Stimulated activated CD8-positive, alpha-beta memory T cell treated with anti-CD3 and anti-CD28 coated beads, Interleukin-4, amount 100 ng/mL, for 1 hour (primary cell): ENCODE data around the gene P4HA1.

Source experiments
- DNase-seq, 2 donors: peaks; one replicate each; pipeline ENCODE4 v3.0.0-alpha.2; 2020; ENCODE audit warnings: low read depth in 2 of 2, low spot score in 1 of 2

Gene P4HA1

DNA sequence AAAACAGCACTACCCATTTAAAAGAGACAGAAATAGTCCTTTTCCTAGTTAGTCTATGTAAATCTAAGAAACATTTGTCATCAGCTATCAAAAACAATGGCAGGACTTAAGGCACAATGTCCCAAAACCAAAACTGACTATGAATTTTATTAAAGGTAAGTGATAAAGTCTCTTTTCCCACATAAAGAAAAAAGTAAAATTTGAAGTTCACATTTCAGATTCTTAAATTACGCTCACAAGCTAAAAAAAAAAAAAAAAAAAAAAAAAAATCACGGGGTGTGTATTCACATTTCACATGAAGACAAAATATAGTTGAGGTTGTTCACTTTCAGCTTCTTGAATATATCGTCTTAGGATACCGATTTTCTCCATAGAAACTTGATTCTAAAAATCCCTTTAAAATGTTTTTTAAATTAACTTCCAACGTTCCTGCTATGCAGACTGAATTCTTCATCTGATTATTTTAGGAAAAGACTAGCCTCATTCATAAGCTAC lies 1.6 kb downstream of the P4HA1 start:
- no peak for DNase-seq

DNA sequence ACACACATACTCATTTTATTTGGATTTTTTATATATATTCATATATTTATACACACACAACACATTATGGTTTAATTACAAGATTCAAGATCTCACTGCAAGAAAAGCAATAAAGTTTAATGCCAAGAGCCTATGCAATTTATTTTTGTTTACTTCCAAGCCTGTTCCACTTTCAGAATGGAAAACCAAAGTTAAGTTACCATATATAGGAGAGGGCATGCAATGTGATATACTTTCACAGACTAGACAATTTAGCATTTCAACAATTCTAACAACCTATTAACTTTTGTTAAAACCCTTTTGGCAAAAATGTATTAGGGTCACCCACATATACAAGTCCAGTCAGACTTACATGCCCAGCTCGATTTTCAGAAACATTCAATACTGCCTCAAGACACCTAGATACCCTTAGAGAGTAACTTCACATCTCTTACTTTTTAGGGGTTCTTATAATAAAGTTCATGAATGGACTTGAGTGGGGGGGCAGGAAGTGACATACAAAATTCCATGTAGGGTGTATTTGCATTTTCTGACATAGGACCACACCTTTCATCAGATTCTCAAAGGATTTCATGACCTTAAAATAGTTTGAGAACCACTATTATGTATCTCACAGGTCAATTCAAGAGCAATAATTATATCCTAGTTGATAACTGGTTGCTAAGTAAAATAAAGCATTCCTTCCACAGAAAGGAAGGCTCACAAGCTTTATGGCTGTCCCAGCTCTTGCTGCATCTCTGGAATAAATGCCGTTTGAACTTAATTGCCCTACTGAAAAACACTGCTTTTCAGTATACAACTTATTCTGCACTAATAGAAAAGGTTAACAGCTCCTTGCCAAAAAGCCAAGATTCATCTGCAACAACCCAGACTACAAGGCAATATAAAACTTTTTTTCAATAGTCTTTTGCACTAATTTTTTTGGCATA lies 2.5 kb downstream of the P4HA1 start:
- DNase-seq: no peak

DNA sequence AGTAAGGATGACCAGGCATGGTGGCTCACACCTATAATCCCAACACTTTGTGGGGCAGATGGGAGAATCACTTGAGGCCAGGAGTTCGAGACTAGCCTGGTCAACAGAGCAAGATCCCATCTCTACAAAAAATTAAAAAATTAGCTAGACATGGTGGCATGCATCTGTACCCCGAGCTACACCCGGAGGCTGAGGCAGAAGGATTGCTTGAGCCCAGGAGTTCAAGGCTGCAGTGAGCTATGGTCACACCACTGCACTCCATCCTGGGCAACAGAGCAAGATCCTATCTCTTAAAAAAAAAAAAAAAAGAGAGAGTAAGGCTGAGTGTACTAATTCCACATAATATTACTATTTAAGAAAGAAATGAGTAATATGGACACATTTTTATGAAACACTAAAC lies 3.8 kb downstream of the P4HA1 start:
- no peak for DNase-seq

DNA sequence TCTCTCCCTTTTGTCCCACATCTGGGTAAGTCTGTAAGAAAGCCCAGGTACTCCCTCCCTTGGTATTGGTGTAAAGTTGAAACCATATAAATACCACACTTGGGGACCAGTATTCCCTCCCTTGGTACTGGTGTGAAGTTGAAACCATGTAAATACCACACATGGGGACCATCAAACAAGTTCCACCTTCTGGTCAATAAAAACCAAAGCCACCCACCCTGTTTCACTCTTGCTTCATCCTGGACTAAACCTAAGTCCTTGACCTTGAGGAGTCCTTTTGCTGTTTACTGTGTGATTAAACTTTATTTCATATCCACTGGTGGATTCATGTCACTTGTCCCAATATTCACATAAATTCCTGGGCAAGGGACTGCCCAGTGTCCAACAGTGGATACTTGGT lies 8.4 kb downstream of the P4HA1 start:
- no peak for DNase-seq

DNA sequence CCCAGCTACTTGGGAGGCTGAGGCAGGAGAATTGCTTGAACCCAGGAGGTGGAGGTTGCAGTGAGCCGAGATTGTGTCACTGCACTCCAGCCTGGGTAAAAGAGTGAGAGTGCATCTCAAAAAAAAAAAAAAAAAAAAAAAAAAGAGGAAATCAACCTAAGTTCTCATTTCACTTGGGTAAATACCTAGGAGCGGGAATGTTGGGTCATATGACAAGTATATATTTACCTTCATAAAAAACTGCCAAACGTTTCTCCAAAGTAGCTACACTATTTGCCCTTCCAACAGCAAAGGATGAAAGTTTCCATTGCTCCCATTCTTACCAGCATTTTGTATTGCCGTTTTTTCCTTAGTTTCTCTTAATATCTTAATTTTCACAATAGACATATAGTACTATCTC lies 9.8 kb downstream of the P4HA1 start:
- no peak for DNase-seq

DNA sequence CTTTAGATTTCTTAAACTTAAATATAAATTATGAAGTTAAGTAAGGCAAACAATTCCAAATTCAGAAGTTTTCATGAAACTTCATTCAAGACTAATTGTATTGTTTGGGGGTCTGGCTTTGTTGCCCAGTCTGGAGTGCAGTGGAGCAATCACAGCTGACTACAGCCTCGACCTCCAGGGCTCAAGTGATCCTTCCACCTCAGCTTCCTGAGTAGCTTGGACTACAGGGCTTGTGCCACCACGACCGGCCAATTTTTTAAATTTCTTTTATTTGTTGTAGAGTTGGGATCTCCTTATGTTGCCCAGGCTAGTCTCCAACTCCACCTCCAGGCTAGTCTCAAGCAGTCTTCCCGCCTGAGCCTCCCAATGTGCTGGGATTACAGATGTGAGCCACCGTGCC lies 12.5 kb downstream of the P4HA1 start:
- DNase-seq: no peak

DNA sequence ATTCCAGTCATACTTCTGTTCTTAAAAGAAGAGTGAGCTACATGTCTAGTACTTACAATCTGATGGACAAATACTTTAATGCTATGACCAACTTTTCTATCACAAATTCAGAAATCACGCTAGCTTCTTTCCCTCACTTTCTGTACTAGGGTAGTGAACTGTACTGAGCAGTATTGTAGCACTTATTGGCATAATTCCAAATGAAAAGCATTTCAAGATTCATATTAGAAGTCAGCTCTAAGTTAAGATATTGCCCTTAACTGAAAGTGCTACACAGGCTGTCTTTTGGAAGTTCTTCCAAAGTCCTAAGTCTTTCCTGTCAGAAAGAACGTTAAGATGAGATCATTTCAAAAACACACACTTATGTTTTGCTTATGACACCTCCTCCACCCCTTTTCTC lies 13.4 kb downstream of the P4HA1 start:
- DNase-seq: no peak

DNA sequence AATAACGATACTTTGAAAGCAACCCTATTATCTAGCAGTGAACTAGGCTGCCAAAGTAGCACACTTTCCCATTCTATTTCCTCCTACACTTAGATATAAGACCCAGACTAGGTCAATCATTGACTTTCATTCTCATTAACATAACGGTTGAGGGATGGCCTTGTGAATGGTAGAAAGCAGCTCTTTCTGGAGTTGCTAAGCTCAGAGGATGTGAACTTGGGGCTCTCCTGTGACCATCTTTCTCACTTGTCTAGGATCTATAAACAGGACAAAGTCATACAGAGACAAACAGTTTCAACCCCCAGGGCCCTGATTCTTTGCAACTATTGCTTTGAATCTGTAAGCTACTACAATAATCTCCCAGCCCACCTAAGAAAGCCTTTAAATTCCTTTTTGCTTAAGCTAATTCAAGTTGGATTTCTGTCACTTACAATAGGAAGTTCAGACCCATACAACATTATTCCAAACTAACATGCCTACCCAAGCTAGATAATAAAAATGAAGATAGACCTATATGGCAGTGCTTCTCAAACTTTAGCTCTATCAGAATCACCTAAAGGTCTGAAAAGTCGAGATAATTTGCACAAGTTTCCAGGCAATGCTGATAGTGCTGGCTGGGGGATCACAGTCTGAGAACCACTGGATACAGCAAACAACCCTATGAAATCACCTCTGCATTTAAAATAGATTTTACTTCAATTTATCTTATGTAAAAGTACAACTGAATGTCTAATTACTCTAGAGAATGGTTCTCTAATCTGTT lies 16.7 kb downstream of the P4HA1 start:
- no peak for DNase-seq

DNA sequence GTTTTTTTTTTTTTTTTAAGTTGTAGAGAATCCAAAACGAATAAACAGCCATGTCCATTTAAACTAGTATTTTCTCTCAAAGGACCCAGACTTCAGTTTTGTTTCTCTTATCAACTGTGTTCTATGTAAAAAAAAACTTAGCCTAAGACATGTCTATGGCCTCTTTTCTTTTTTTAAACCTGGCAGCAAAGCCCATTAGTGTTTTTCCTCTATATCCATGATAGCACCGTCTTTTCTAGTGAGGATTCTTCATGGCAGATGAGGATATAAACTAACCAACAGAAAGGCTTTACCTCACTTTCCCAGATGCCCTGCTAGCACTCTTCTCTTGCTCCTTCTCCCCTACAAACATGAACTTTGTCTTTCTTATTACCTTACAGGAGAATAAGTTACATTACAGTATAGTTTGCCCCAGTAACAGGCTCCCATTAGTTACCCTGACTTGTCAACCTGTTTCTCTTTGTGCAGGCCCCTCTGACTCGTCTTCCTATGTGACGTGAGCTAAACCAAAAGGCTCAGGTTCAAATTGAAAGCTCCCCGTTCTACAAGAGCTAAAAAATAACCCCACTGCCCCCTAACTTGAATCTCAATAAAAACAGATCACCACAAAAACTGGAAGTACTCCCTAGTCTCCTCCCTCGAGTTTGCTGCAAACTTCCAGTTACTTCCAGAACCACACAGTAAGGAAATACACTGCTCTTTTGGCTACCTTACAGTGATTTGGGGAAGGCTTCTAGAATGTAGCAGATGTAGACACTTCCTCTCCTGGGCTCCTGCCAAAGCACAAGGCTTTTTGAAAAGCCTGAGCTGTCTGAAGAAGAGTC lies 20.1 kb downstream of the P4HA1 start:
- no peak for DNase-seq

DNA sequence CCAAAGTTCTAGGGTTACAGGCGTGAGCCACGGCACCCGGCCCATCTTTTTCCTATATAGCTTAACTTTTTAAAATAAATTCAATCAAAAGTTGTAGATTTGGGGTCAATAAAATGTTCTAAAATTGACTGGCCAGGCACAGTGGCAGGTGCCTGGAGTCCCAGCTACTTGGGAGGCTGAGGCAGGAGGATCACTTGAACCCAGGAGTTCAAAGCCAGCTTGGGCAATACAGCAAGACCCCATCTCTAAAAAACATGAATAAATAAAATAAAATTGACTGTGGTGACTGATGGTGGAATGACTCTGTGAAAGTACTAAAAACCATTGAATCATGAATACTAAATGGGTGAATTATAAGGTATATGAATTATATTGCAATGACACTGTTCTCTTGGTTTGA lies 20.8 kb downstream of the P4HA1 start:
- no peak for DNase-seq

DNA sequence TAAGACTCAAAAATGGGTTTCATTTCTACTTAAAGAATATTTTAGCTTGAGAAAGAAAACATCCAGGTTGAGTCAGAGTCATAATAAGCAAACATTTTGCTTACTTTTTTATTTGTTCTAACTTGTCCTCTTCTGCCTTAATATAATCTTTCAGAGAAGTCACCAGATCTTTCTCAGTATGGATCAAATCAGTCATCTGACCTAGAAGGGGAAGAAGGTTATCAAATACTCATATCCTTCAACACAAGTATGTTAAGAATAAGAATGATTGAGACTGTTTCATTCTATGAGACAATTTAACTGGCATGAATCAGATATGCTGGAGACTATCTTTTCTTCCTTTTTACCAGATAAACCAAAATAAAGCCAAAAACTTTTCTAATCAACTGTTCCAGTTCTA lies 23.0 kb downstream of the P4HA1 start:
- DNase-seq: no peak

DNA sequence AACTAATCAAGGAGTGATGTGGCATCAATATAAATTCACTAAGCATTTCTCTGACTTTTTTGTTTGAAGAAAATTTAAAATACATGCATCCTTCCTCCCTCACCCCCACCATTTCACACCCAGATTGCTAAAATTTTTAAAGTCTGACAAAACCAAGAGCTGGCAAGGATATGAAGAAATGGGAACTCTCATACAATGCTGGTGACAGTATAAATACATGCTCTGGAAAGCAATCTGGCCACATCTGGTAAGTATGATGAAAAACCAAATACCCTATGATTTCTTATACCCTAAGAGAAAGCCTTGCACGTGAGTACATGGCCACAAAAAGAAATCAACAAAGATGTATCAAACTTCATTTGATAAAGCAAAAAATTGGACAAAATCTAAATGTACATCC lies 31.2 kb downstream of the P4HA1 start:
- DNase-seq: no peak

DNA sequence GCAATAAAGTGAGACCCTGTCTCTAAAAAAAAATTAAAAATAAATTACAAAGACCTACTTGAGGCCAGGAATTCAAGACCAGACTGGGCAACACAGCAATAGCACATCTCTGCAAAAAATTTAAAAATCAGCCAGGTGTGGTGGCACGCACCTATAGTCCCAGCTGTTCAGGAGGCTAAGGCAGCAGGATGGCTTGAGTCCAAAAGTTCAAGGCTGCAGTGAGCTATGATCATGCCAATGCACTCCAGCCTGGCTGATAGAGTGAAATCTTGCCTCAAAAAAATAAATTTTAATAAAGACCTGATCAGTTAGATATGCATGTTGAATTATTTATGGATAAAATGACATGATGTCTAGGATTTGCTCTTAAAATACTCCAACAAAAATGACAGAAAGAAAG lies 34.9 kb downstream of the P4HA1 start:
- DNase-seq: no peak

DNA sequence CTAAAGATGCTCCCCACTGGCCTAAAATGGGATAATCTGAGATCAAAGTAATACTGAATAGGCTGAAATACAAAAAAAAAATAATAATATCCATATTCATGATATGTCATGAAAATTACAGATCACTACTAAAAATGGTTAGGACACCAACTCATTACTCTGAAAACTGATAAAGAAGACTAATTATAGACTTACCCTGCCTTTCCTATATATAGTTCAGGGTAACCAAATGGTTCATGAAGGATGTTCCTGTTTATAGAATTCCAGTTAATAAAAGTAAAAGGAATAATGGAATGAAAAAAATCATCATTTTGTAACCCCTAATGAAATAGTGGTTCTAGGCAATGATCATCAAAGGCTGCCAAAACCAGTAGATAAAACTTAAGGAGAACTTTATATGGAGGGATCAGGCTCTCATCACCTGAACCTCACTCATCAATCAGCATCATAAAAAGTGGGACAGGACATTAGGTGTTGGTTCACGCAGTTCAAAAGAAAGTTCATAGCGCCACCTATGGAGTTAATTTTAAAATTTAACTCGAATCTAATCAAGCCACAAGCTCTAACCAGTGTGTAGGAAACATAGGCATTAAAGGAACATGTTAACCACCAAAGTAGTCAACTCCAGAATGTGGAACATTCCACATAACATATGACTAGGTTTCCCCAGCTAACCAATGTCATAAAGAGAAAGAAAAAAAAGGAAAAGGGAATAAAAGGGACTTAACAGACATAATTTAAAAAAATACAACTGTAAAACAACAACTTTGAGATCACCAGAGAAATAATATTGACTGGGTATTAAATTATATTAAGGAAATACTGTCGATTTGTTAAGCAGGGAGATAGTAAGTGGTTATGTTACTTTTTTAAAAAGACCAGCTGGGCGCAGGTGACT lies 35.7 kb downstream of the P4HA1 start:
- DNase-seq: no peak

DNA sequence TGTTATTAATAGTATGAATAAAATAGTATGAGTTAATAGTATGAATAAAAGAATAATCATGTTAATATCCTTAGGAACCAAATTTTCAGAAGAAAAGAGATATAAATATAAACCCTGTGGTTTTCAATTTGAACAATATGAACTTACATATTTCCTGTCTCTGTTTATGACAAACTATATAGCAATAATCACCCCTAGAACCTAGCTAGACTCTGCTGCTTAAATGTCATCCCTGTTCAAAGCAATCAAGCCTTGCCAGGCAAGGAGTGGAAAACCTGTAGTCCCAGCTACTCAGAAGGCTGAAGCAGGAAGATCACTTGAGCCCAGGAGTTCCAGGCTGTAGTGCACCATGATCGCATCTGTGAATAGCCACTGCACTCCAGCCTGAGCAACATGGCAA lies 36.5 kb downstream of the P4HA1 start:
- no peak for DNase-seq

DNA sequence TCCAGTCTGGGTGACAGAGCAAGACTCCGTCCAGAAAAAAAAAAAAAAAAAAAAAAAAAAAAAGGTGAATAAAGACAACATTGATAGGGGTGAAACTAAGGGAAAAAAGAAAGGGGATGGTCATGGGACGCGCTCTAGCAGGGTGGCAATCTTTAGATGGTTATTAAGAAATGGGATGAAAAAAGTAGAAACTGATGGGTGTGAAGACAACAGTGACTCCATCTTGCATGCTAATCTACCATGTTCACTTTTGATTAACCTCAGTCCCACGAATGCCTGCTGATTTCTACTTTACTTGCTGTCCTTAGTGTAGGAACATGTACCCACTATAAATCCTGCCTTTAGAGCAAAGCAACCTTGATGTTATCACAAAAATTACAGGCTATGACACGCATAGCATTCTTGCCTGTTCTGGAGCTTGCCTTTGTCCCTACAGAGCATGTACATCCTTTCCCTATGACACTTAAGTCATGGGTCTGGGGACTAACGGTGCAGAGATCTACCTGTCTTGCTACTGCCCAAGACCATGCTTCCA lies 38.5 kb downstream of the P4HA1 start:
- DNase-seq: no peak

DNA sequence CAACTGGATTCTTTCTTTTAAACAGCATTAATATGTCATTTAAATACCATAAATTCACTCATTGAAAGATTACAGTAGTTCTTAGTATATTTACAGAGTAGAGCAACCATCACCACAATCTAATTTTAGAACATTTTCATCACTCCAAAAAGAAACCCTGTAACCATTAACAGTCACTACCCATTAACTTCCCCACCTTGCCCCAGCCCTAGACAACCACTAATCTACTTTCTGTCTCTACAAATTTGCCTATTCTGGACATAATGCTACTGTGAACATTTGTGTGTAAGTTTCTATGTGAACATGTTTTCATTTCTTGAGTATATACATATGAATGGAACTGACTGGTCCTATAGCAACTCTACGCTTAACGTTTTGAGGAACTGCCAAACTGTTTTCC lies 42.4 kb downstream of the P4HA1 start:
- no peak for DNase-seq

DNA sequence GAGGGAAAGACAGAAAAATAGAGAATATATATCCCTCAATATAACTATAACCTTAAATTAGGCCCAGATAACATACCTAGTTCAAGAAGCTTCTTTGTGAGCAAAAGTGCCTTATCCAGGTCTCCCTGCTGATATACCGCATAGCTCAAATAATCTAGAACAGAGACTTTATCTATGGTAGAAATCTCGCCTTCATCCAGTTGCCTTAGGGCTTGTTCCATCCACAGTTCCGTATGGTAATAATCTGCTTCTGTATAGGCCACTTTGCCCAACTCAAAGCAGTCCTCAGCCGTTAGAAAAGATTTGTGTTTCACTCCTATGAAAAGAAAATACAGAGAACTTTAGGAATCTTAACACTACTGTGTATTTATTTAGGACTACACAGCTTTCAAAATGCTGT lies 43.4 kb downstream of the P4HA1 start:
- DNase-seq: no peak

DNA sequence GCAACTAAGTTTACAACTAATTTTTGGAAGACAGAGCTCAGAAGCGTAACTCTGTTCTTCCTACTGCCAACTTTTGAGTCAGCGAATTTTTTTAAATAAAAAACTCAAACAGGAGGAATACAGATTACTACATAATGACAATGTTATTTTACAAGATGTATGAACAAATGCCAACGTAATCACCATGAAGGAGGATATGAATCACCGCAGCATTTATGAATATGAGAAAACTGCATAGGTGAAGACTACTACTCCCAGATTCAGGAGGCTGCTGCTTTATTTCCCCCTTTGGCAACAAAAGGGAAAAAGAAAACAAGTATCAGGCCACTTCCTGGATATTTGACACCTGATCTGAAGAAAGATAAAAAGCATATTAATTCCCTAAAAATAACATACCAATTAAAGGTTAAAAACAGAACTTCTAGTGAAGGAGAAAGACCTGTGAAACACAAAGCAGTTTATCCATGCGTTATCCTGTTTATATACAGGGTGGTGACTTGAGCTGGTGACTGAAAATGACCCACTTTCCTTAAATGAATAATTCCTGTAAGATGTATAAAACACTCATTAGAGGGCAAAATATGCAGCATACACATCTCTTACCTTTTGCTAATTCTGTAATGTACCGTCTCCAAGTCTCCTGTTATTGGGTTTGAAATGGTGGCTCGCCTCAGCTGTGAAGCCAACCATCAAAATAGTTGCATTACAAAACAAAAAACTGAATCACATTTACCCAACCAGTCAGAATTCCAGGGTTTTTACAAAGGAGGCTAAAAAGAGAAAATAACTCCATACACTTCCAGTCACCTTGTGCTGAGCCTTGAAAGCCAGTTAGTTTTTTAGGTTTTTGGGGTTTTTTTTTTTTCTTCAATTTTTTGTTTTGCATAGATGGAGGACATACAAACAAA lies 52.0 kb downstream of the P4HA1 start:
- no peak for DNase-seq
